GM19238 (cell line): ENCODE results near the gene YPEL1.
A peak's percentile ranks its signal among the peaks of the same experiment; 100 is the strongest.
"Not testable (repeated sequence)": the region's sequence is repeated elsewhere in the genome, so short reads cannot be mapped to it uniquely, and the experiment has no call there.

Source experiments
- DNase-seq: peaks from one replicate; pipeline ENCODE4 v3.0.0; 2011; ENCODE audit warnings: low spot score; ENCODE audit not compliant: insufficient read length

YPEL1 gene

DNA sequence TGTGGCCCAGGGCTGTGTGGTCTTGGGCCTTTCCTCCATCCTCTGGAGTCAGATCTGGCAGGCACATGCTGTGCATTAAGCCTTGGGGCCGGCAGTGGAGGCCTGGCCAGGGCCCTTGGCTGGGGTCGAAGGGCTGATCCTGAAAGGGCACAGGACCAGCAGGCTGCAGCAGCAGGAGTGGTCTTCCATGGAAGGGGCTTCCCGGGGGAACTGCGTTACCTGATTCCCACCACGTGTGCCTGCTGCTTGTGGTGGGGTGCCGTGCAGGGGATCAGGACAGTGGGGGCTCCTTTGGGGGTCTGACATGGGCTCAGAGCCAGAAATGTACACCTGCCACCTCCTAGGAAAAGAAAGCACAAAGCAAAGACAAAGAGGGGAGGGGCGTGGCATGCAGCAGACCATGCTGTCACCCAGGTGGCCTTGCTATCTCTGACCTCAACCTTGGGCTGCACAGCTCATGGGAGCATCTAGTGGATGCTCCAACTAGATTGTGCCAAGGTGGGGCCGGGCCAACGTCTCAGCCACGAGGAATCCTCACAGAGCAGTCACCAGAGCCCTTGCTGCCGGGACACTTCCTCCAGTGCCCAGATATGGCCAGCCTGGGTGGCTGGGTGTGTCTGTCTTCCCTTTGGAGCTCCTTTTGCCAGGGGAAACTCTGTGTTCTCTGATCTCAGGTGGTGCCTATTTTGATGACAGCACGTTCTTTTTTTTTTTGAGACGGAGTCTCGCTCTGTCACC, 17.9 kb upstream of the YPEL1 start:
- no peak for DNase-seq

DNA sequence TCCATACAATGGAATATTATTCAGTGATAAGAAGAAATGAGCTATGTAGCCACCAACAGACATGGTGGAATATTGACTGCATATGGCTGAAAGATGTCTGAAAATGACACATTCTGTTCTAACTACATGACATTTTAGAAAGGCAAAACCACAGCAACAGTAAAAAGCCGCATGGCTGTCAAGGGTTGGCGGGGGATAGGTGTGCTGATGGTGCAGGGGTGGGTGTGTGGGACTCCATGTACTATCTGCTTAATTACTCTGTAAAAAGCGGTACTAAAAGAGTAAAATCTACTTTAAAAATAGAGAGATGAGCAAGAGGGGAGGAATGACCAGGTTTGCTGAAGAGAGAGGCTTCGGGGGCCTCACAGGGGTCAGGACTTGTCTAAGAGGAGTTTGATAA, 16.7 kb upstream of the YPEL1 start:
- DNase-seq, result no peak

DNA sequence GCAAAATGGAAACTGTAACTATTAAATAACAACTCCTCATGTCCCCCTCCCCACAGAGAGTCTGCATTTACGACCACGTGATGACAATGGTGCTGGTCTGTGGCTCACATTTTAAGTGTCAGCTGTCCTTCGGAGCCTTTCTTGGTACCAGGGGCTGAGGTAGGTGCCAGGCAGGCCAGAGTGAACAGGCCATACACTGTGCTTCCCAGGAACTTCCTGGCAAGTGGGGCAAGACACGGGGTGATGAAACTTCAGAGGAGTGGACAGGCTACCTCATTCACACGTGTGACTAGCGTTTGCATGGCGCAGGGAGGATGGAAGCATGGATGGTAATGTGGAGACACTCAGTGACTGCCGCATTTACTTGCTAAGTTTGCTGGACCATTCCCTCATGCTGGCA, 10.4 kb upstream of the YPEL1 start:
- DNase-seq, result no peak

DNA sequence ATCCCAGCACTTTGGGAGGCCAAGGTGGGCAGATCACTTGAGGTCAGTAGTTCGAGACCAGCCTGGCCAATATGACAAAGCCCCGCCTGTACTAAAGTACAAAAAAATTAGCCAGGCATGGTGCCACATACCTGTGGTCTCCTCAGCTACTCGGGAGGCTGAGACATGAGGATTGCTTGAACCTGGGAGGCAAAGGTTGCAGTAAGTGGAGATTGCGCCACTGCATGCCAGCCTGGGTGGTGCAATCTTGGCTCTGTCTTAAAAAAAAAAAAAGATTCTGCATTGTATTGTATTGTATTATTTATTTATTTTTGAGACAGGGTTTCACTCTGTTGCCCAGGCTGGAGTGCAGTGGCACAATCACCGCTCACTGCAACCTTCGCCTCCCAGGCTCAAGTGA, 9.3 kb upstream of the YPEL1 start:
- DNase-seq, result not testable (repeated sequence)

DNA sequence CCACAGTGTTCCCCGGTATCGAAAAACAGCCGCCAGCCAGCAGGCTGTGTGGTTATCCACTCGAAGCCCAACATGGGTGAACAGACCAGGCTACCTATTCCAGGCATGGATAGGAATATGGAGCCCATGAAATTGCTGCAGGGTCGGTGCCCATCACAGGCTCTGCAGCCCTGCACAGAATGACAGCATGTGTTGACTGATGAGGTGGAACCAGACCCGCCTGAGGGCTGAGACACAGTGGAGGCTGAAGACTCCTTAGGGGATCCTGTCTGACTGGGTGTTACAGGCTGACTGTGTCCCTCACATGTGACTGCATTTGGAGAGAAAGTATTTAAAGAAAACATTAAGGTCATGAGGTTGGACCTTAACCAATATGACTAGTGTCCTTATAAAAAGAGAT, 6.2 kb upstream of the YPEL1 start:
- no peak for DNase-seq

DNA sequence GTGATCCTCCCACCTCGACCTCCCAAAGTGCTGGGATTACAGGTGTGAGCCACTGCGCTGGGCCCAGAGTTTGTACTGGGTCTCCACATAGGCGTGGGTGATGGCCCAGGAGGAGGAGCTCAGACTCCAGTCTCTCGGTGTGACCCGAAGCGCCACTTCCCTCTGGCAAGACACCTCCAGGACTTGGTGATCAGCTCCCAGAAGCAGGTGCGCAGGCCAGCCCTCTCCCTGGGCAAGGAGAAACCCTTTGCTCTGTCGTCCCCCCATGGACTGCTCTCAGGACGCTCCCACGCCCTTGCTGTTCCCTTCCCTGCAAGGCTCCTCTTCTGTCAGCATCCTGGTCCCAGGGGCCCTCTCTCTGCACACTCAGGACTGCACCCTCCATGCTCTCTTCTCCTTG, 5.5 kb upstream of the YPEL1 start:
- no peak for DNase-seq

- no peak for DNase-seq
Observed at GRCh38 chr22:21739828-21740377, 4.3 kb upstream of the YPEL1 start.

GRCh38 chr22:21738966-21739365, 3.4 kb upstream of the YPEL1 start:
- DNase-seq, result no peak

GRCh38 chr22:21738081-21738480, 2.5 kb upstream of the YPEL1 start:
- no peak for DNase-seq

DNA sequence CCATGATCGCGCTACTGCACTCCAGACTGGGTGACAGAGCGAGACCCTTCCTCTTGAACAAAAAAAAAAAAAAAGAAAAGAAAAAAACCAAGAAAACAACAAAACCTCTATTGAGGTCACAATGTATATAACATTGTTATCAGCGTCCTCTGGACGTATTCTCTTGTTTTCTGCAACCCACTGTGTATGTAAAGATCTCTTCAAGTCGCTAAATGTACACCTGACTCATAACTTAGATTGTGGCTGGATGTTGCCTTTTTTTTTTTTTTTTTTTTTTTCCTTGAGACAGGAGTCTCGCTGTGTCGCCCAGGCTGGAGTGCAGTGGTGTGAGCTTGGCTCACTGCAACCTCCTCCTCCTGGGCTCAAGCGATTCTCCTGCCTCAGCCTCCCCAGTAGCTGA, 1.4 kb upstream of the YPEL1 start:
- no peak for DNase-seq

- no peak for DNase-seq
Observed at GRCh38 chr22:21736084-21736642, 569 bp upstream of the YPEL1 start.

- no peak for DNase-seq
Observed at GRCh38 chr22:21734540-21735199, 924 bp downstream of the YPEL1 start.

DNA sequence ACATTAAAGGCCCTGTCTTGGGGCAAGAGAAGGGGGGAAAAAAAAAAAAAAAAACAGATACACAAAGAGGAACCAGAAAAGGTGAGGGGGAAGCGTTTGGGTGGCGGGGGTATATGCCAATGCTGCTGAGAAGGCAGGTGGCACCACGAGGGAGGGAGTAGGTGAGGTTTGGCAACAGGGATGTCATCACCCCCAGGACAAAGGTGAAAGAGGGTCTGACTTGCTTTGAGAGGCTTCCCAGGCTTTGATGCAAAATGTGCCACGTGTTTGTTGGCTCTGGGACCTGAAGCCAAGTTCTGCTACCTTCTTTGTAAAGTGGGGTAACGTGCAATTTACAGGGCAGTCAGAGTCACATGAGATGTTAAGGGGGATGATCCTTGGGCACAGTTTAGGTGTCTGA, 4.1 kb downstream of the YPEL1 start:
- no peak for DNase-seq

DNA sequence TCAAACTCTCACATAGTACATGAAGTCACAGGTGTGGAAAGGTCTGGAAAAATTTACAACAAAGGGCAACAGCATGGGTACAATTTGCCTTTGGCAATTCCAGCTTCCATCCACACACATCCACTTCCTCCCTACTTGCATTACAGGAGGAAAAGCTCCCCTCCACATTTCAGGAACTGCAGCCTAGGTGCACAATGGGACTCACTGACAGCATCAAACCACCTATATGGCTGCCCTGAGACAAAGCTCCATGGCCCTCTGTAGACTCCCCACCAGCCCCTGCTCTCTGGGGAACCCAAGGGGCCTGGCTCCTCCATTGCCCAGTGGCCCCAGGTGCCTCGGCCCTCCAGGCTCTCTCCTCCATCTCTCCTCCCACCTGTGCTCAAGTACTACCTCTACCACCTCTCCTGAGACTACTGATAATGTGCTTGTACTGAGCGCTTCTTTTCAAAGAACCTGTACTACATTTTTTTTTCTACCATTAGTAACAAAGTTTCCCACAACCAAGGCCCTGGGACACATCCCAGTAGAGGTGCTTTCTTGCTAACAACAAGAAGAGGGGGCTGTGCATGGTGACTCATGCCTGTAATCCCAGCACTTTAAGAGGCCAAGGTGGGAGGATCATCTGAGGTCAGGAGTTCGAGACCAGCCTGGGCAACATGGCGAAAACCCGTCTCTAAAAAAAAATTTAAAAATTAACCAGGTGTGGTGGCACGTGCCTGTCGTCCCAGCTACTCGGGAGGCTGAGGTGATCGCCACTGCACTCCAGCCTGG, 4.9 kb downstream of the YPEL1 start:
- DNase-seq, result no peak

DNA sequence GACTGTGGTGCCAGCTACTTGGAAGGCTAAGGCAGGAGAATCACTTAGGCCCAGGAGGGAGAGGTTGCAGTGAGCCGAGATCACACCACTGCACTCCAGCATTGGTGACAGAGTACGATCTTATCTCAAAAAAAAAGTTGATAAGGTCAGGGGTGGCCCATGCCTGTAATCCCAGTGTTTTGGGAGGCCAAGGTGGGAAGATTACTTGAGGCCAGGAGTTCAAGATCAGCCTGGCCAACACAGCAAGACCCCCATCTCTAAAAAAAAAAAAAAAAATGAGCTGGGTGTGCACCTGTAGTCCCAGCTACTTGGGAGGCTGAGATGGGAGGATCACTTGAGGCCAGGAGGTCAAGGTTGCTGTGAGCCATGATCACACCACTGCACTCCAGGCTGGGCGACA, 6.4 kb downstream of the YPEL1 start:
- not testable (repeated sequence) for DNase-seq

GRCh38 chr22:21728270-21728669, 7.3 kb downstream of the YPEL1 start:
- no peak for DNase-seq

- no peak for DNase-seq
Observed at GRCh38 chr22:21727768-21728167, 7.8 kb downstream of the YPEL1 start.

- no peak for DNase-seq
Observed at GRCh38 chr22:21727159-21727558, 8.4 kb downstream of the YPEL1 start.

DNA sequence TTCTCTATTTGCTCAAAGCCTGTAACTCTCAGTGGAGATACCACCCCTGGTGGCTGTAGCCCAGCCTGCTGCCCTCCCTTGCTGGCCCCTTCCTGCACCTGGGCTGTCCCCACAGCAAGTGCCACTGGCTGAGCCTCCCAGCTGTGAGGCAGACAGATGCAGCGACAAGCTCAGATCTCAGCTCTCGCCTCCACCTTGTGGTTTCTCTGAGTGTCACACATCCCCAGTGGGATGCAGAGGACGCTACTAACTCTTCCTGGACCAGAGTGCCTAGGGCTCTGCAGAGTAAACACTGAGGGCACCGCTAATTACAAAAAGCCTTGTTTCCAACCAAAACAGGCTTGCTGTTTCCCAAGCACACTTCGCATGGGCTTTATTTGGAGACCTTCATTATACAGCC, 8.9 kb downstream of the YPEL1 start:
- peak; percentile 36 for DNase-seq

- DNase-seq, result no peak
Observed at GRCh38 chr22:21725956-21726649, 9.5 kb downstream of the YPEL1 start.

DNA sequence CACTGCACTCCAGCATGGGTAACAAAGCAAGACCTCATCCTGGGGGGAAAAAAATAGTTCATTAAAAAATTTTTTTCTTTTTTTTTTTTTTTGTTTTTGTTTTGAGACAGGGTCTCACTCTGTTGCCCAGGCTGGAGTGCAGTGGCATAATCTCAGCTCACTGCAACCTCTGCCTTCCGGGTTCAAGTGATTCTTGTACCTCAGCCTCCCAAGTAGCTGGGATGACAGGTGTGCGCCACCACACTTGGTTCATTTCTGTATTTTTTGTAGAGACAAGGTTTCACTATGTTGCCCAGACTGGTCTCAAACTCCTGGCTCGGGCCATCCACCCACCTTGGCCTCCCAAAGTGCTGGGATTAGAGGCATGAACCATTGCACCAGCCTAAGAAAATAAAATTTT, 11.1 kb downstream of the YPEL1 start:
- not testable (repeated sequence) for DNase-seq
